ENCODE measurements around the gene RAB35.

GRCh38 chr12:120061575-120062214 lies 54.9 kb downstream of the RAB35 start:
- TF ChIP-seq, protein P1, sequence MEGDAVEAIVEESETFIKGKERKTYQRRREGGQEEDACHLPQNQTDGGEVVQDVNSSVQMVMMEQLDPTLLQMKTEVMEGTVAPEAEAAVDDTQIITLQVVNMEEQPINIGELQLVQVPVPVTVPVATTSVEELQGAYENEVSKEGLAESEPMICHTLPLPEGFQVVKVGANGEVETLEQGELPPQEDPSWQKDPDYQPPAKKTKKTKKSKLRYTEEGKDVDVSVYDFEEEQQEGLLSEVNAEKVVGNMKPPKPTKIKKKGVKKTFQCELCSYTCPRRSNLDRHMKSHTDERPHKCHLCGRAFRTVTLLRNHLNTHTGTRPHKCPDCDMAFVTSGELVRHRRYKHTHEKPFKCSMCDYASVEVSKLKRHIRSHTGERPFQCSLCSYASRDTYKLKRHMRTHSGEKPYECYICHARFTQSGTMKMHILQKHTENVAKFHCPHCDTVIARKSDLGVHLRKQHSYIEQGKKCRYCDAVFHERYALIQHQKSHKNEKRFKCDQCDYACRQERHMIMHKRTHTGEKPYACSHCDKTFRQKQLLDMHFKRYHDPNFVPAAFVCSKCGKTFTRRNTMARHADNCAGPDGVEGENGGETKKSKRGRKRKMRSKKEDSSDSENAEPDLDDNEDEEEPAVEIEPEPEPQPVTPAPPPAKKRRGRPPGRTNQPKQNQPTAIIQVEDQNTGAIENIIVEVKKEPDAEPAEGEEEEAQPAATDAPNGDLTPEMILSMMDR (IDR thresholded peaks at IDR 0.05; ENCODE audit: poor library complexity), result no peak
- TF ChIP-seq EZH2 (IDR thresholded peaks at IDR 0.05; ENCODE audit: borderline replicate concordance) (no peak), EZH2phosphoT487 (IDR thresholded peaks at IDR 0.05; ENCODE audit: low read depth, severe bottlenecking, unreplicated experiment) (no peak)
